NCI-H2081 treated with DMSO at 0.1 percent for 48 hours (cell line): ENCODE data around the gene TYMP.

ENCODE experiments used
- DNase-seq: peaks from one replicate; lab custom pipeline; 2025; lab: John Stamatoyannopoulos, UW

The TYMP gene, protein sequence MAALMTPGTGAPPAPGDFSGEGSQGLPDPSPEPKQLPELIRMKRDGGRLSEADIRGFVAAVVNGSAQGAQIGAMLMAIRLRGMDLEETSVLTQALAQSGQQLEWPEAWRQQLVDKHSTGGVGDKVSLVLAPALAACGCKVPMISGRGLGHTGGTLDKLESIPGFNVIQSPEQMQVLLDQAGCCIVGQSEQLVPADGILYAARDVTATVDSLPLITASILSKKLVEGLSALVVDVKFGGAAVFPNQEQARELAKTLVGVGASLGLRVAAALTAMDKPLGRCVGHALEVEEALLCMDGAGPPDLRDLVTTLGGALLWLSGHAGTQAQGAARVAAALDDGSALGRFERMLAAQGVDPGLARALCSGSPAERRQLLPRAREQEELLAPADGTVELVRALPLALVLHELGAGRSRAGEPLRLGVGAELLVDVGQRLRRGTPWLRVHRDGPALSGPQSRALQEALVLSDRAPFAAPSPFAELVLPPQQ

DNA sequence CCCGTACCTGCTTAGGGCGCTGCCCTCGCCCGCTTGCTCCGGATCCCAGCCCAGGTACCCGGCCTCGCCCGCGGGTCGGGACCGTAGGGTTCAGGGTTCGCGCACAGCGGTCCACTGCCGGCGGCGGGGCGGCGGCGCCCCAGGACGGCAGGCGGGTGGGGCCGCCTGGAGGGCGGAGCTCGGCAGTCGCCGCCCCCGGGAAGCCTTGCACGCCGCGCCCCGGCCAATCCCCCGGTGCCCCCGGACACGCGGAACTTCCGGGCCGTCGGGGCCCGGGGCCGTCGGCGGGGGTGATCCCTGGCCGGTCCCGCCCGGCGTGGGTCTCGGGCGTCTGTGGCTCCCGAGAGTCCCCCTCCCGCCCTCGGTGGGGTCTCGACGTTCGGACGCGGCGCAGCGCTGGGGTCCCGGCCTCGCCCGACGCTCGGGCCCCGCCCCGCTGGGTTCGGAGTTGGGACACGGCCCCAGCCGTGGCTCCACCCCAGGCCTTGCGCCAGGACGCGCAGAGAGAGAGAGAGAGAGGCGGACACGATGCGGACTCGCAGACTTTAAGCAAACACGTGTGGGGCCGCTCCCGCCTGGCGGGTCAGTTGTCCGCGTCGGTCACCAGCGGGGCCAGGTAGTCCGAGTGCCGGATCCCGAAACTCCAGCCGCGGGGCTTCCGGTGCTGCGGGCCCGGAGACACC lies at the start of gene TYMP:
TYMP (minus strand) TSS at position 116 of the 683 bp plus-strand sequence. CDS start 303 bp downstream, outside the sequence.
- no peak for DNase-seq

DNA sequence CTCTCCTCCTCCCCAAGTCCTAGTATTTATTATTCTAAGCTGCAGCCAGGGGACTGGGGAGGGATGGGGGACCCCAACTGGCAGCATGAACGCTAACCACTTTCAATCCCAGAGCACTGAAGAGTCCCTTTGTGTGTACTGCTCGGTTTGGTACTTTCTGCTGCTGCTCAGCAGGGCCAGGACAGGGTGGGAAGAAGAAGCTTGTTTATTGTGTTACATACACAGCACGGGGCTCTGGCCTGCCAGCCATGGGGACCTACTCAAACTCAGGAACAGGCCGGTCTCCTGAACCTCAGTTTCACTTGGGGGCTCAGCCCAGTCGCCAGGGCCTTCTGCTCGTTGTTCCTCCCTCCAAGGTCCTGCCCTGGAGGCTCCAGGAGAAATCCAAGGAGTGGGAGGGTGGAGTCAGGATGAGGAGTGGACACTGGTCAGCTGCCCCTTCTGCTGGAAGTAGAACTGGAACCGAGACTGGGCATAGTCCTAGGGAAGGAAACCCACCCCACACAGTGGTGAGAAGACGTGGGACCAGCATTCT lies 49.0 kb upstream of the TYMP start:
- DNase-seq, result no peak

DNA sequence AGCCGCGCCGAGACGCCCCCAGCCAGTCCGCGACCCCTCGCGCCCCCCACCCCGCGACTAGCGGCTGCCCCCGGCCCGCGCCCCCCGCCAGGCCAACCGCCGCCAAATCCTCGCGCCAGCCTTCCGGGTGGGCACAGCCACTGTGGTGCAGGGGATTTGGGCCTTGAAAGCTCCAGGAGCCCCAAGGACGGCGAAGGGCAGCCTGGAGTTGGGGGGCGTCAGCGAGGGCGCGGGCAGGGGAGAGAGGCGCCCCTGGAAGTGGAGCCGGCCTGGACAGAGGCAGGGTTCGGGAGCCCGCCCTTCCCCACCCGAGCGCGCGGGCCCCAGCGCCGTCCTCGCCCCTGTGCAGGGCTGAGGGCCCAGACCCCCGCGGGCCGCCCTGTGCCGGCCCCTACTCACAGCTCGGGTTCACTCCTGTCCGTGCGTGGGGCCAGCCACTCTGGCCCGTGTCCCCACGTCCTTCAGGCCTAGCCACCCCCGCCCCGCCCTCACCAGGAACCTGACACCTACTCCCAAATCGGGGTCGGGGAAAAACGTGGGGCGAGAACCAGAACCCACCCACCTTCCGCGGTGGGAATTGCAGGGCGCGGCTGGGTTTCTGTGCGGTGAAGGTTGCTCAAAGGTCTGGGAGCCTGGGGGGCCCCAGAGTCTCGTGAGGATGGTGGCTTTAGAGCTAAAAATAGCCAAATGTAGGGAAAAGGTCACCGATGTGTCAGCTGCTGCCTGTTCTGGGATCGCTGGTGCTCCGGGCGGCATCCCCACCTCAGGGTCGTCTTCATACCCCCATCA lies 48.4 kb upstream of the TYMP start, which contains the start of gene CPT1B:
CPT1B (minus strand) TSS at position 441 of the 789 bp plus-strand sequence. CDS start 512 bp downstream, outside the sequence.
- no peak for DNase-seq

DNA sequence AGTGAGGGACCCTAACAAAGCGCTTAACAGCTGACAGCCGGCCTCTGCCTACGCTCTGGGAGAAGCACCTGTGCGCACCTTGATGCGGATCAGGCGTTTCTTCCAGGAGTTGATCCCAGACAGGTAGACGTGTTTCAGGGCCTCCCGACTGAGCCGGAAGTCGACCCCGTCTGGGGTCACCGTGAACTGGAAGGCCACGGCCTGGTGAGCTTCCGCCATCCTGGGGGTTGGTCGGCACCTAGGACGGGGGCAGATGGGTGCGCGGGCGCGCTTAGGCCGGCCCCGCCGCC lies 47.8 kb upstream of the TYMP start:
- no peak for DNase-seq

DNA sequence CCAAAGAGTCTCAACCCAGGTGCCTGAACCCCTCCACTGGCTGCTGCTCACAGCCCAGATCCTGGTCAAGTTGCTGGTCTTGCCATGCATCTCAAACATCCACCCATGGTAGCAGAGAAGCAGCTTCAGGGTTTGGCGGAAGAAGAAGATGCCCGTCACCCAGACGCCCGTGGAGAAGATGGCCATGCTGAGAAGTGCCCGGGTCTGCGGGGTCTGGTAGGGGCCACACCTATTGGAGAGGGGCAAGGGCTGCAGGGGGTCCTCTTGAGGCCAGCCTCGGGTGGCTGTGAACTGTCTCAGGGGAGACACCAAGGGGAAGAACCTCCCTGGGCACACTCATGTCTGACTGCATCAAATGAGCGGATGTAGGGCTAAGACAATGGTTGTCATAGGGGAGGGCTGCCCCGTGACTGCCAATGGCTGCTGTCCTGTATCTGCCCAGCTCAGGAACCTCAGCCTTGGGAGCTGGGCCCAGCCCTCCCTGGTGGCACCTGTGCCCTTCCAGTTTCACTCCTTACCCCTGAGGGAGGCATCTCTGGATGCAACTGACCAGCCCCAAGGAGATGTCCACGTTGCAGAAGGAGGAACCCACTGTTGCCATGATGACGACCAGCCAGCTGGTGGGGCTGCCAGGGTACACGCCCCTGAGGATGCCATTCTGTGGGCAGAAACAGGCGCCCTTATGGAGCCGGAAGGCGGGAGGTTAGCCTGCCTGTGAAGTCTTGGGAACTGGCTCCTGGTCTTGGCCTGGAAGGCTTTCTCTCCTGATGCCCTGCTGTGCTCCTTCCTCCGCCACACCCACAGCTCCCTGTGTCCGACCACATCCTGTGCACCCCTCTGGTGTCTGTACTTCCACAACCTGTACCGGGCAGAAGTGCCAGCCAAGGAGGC lies 47.2 kb upstream of the TYMP start:
- DNase-seq, result no peak

DNA sequence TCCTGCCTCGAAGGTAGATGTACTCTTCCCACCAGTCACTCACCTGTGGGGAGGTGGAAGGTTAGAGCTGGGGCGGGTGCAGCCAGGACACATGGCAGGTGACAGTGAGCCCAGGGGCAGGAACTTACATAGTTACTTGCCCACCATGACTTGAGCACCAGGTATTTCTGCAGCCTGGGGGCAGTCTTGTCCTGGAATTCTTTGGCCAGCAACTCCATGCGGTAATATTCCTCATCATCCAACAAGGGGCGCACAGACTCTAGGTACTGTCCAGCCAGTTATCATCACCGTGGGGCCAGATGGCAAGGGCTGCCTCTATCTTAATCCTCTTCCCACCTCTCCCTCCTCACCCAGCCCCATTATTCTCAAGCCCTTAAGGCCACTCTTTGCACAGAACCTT lies 46.3 kb upstream of the TYMP start:
- DNase-seq, result no peak

DNA sequence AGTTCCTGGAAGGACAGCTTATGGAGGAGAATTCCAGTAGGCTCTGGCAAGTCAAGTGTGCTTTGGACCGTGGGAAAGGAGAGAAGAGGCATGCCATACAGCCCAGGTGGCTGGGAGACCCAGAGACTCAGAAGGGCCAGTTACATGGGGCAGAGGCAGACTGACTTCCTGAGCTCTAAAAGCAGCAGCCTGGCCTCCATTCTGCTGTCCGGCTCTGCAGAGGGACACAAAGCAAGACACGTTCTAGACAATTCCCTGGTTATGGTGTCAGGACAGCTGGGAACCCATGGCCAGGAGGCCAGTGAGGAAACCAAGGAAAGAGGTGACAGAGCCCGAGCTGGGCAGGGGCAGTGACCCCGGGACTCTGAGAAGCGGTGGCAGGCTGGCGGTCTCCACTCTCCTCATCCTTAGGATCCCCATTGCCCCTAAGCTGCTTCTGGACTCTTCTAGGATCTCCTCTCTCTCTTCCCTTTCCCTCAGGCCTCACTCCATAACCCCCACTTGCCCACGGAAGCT lies 45.7 kb upstream of the TYMP start:
- no peak for DNase-seq

DNA sequence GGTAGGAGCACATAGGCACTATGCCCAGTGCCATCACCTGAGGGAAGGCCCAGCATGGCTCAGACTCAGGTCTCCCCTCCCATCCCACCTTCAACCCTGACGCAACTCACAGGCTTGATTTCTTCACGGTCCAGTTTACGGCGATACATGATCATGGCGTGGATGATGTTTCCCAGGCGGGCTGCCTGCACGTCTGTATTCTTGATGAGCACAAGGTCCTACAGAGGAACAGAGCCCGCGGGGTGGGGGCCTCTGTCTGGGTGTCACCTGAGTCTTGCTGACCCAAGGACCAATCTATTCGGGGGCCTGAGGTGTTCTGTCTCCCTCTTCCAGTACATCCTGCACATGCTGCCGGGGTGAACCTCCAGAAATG lies 44.6 kb upstream of the TYMP start:
- no peak for DNase-seq

DNA sequence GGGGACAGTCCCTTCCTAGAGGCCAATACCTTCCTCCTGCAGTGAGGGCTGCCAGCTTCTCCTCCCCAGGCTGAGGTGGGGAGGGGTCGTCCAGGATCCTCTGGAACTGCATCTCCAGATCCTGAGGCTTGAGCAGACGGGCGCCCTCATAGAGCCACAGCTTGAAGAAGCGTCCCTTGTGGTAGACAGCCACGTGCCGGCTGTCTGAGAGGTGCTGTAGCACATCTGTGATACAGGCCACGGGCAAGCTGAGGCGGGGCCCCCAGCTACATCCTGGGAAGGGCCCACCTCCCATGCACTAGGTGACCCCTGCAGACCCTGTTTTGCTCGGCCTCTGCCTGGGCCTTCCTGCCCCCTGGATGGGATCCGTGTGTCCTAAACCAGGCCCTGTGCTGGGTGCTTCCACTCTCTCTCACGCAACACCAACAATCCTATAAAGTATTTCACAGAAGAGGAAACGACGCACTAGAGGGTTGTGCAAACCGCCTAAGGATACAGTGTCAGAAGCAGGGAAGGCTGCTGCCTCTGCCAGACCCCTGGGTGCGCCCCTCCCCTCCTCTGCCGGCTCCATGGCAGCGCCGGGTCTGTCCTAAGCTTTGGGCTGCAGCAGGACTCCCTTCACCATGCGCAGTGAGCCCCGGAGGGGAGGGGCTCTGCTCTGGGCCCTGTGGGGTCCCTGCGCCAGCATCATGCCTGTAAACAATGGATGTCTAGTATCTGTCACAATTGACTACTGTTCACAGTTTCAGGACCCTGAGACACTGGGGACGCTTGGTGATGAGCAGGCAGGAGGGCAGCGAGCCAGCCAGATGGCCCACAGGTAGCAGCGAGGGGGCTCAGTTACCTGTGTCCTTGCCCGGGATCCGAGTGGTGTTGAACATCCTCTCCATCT lies 43.9 kb upstream of the TYMP start:
- DNase-seq, result no peak

DNA sequence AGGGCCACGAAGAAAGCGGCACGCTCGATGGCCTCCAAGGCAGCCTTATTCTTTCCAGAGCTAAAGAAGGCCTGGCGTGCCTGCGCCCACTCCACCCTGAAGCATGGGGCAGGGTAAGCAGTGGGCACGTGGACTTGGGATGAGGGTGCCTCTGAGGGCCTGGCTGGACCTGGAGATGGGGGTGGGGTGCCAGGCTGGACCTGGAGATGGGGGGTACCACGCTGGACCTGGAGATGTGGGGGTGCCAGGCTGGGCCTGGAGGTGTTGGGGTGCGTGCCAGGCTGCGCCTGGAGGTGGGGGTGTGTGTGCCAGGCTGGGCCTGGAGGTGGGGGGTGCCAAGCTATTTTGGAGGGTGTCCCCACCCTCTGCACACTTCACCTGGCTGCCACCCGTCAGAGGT lies 43.2 kb upstream of the TYMP start:
- DNase-seq, result no peak

DNA sequence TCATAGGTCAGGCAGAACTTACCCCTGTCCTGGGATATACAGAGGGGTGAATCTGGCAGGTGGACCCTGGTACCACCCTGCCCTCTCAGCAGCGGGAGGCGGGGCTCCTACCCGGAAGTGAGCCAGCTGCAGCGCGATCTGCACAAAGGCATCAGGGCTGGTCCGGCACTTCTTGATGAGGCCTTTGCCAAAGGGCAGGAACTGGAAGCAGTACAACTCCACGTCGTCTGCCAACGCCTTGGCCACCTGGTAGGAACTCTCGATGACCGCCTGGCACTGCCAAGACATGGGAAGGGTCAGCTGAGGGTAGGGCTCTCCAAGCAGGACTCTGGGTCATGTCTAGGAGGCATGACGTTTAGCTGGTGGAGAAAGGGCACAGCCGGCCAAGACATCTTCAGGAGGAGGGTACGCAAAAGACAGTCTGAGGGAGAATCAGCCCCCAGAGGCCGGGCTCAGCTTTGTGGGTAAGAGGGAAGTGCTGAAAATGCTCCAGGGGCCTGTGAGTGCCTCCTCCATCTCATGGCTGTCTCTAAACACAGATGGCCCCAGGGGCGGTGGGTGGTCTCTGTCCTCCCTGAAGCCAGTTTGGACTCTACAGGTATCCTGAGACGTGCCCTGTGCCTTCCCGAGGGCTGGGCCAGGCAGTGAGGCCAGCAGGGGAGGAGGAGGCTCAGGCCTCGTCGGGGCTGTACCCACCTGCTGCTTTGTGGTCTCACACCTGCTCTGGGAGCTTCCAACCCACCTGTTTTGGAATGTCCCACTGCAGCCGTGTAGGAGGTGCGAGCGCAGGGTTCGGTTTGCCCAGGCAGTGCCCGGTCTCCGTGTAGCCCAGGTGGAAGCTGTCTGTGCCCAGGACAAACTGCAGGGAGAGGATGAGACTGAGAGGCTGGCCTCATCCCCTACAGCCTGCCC lies 41.7 kb upstream of the TYMP start:
- no peak for DNase-seq

DNA sequence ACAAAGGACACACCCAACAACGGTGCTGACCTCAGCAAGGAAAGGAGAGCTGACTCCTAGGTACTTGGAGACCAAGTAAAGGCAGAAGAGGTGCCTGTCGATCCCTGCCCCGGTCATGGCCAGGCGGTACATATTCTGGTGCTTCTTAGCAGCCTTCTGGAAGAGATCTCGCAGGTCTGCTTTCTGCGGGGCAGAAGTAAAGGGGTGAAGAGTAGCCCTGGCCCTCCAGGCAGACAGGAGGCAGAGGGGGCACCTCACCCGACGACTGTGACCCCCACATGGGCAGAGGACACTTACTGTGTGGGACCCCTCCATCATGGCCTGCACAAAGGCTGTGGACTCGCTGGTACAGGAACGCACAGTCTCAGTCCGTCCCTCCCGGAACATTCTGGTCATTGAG lies 41.0 kb upstream of the TYMP start:
- no peak for DNase-seq

DNA sequence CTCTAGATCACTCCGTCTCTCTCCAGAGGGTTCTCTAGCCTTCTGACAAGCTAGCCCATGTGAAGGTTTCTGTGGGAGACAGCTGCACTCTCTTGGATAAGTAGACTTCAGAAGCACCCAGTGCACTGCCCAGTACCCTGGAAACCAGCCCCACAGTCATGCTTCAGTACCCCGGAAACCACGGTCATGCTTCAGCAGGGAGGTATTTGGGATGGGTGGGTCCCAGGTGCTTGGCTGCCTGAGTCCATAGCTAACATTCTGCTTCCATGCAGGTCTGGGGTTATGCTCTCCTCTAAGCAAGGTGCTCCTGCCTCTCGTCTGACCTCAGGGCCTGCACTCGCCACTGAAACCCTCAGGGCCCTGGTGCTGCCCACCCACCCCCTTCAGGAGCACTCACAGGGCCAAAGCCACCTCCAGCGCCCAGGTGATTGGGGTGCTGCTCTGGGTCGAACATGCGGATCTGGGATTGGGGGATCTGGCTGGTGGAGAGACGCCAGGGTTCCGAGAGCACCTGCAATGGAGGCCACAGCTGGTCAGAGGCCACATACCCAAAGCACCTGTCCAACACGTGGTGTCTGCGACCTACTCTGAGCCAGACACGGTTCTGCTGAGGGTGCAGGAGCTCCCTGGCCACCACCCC lies 40.2 kb upstream of the TYMP start:
- DNase-seq, result no peak

DNA sequence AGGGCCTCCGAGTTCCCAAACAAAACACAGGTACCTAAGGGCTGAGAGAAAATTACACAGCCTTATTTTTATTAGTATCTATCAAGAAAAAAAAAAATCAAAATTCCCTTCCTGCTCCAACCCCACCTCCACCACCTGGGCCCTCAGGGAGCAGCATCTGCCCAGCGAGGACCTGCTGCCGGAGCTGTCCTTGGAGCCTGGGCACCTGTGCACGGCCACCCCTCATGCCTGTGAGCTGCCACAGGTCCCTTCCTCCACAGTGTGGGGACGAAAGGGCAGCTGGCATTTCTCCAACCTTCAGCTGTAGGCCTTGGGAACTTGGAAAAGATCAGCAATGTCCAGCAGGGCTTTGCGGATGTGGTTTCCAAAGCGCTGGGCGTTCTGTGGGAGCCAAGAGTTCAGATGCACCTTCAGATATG lies 39.2 kb upstream of the TYMP start:
- no peak for DNase-seq

DNA sequence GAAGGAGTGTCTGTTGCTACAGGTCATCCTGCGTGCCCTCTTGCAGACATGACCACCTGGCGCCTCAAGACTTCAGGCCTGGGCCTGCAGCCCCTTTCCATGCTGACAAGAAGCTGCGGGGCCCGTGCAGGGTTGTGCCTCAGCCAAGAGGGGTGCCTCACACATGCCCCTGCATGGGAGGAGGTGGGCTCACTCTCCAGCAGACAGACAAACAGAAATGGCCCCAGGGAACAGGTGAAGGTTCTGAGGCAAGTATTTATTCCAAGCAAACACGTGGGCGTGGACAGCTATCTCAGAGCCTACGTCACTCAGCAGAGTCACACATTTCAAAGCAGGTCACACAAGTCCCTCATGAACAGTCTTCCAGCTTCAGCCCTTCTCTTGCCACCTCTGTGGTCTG lies 38.8 kb upstream of the TYMP start:
- DNase-seq, result no peak

DNA sequence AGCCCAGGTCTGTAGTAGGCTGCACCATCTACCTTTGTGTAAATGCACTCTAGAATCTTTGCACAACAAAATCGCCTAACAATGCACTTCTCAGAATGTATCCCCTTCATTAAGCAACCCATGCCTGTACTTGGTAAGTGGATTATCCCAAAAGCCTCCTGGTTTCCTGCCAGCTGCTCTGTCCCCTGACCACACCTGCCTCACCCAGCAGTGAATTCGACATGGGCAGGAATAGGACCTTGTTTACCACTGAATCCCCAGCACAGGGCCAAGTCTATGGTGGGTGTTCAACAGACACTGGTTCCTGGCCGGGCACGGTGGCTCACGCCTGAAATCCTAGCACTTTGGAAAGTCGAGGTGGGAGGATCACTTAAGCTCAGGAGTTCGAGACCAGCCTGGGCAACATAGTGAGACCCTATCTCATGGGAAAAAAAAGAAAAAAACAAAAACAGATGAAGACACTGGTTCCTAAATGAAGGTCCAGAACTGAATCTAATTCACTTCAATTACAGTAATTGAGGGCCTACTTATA lies 38.0 kb upstream of the TYMP start:
- no peak for DNase-seq

DNA sequence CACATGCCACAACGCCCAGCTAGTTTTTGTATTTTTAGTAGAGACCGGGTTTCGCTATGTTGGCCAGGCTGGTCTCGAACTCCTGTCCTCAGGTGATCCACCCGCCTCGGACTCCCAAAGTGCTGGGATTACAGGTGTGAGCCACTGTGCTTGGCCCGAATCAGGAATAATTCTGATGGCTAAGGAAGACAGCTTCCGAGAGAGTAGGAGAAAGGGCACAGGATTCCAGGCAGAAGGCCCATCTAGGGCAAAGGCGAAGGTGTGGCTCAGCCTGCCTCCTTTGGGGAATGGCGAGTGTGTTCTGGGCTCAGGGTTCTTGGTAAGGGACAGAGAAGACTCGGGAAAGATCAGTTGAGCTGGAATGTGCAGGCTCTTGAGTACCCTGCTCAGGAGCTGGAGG lies 34.5 kb upstream of the TYMP start:
- DNase-seq, result no peak

DNA sequence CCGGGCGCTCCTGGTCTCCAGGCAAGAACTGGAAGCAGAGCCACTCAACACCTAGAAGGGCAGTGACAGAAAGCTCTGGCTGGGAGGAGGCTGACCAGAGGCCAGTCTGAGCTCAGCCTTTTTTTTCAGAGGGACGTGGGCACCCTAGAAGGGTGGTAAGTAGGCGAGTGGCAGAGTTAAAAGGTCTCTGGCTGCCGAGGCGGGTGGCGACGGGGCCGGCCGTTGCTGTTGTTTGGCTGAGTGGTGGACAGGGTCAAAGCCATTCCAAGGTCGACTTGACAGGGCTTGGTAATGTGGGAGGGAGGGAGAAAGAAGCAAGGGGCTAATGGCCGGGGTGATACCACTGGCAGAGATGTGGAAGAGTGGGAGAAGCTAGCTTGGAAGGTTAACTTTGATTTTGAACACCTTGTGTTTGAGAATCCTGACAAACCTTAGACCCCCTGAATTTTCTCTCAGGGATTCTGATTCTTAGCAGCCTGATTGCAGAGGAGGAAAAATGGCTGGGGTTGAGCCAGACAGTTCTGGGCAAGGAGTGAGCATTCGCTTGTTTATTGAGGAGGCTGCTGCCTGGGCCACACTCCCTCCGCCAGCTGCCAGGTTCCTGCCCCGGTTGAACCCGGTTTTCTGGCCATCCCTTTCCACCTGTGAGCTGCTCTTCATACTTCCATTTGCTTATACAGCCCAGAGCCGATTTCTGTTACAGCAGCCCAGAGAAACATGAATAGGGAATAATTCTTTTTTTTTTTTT lies 33.8 kb upstream of the TYMP start:
- no peak for DNase-seq
